Cortex of kidney (tissue), 1 donor: ENCODE measurements around the gene PLXNB3.
"Not testable (repeated sequence)": the region's sequence is repeated elsewhere in the genome, so short reads cannot be mapped to it uniquely, and the experiment has no call there.

Source experiments
- DNase-seq: peaks from one replicate; lab custom pipeline; 2025; lab: John Stamatoyannopoulos, UW

Gene PLXNB3

DNA sequence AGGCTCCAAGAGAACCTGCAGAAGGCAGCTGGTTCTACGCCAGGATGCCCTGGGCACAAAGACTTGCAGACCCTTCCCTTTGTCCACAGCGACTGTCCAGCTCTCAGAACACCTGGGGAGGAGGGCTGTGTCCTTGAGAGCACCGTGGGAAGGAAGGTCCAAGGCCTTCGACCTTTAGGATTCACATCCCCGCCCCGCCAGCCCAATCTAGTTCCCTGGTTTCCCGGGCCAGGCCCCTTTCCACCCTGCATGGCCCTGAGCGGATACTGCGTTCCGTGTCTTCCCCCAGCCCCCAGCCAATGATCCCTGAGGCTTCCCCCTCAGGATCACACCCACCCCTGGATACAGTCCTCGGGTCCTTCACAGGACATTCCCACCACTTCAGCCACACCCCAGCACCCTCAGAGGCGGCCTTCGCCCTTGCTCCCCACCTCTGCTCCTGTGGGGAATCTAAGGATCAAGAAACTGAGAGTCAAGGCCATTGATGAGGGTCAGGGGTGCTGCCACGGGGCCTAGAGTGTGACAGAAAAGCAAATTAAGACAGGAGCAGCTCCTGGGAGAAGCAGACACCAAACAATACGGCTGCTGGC, 30.3 kb upstream of the PLXNB3 start:
- no peak for DNase-seq

GRCh38 chrX:153734871-153735270, 29.2 kb upstream of the PLXNB3 start:
- no peak for DNase-seq

GRCh38 chrX:153735274-153735673, 28.8 kb upstream of the PLXNB3 start:
- no peak for DNase-seq

DNA sequence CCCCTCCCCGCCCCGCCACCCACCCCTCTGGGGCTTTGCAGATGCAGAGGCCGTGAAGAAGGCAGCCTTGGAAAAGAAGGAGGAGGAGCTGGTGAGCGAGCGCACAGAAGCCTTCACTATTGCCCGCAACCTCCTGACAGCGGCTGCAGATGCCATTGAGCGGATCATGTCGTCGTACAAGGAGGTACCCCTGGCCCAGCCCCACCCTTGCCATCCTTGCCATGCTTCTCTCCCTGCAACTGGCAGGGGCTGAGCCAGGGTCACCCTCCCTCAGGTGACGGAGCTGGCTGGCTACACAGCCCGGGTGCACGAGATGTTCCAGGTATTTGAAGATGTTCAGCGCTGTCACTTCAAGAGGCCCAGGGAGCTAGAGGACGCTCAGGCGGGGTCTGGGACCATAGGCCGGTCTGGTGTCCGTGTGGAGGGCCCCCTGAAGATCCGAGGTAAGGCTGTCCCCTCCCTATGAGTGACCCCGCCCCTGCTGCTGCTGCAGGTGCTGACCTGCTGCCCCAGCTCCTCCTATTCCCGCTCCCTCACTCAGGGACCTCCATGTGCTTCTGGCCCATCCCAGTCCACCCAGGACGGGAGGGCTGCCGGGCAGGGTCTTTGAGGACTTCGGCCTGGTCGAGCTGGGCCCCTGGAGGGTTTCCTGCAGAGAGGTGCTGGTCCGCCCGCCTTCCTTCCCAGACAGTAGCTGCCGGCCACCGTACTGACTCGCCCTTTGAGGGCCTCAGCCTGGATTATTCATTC, 27.8 kb upstream of the PLXNB3 start:
- DNase-seq = no peak

- no peak for DNase-seq
These were observed 27.1 kb upstream of the PLXNB3 start for GRCh38 chrX:153736871-153737441.

- DNase-seq = no peak
These were observed 25.9 kb upstream of the PLXNB3 start for GRCh38 chrX:153738056-153738605.

- DNase-seq = no peak
These were observed 24.1 kb upstream of the PLXNB3 start for GRCh38 chrX:153739754-153740486.

DNA sequence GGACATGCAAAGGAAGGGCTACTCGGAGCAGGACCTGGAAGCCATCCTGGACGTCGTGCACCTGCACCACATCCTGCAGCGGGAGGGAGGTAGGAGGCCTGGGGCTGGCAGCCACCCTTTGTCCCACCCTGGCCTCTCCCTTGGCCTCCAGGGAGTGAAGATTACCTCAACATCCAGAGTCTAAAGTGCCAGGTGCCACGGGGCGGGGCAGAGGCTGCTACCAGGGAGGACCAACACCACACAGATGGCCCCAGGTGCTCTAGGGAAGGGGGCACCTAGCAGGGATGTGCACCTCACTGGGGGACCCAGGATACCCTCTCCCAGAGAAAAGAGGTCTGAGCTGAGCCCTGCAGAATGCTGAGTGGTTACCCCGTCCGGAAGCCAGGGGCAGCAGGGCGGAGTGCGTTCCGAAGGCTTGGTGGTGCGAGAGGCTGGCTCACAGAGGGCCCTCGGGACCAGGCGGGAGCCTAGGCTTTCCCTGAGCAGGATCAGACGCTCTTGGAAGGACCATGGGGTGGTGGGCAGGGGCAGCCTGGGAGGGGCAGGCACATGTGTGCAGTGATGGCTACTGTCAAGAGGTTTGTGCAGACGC, 23.3 kb upstream of the PLXNB3 start:
- no peak for DNase-seq

DNA sequence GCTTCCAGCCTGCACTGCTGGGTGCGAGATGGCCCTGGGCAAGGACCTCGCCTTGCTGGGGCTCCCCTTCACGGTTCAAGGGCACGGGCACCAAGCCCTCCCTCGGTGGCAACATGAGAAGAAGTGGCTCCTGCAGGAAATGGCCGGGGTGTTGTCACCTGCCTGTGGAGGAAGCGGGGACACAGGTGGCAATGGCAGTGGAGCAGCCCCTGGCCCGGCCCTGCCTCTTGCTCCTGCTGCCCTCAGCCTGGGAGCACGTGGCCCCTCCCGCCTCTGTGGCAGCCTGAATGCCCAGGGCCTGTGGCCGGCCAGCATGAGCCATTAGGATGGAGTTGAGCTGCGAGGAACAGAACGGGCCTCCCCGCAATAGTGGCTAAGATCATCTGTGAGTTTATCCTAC, 22.6 kb upstream of the PLXNB3 start:
- DNase-seq = no peak

- DNase-seq = not testable (repeated sequence)
These were observed 21.9 kb upstream of the PLXNB3 start for GRCh38 chrX:153742111-153742510.

GRCh38 chrX:153742796-153743467, 21.1 kb upstream of the PLXNB3 start:
- not testable (repeated sequence) for DNase-seq

GRCh38 chrX:153743468-153744209, 20.4 kb upstream of the PLXNB3 start:
- not testable (repeated sequence) for DNase-seq

DNA sequence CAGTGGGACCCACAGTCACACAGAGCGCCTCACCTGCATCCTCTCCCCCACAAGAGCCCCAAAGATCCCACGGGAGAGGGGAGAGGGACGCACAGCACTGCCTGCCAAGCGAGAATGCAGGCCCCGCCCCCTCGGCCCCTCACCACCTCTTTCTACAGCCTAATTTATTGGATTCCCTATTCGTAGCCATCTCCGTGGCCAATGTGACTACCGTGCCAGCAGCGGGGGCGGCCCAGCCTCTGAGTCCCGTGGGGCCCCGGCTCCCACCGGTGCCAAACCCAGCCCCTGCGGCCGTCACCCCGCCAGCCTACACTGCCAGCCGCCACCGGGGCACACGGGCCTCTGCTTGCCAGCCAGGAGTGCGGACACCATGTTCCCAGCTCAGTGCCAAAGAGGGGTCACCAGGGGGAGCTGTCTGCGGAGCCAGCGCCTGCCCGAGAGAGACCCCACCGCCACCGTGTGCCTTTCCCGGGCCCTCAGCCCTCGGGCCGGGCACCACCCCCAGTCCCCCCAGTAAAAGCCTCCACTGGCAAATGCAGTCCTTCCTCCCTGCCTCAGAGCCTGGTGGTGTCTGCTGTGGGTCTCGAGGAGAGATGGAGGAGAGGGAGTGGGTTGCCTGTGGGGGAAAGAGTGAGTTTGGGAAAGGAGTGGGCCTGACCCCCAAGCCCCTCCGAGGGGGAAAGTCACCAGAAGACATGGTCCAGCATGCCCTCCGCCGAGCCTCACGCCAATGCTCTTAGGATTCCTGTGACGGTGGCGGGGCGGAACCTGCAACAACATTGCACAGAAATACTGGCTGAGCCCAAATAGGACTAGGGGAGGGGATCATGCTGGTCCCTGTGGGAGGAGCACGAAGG, 19.6 kb upstream of the PLXNB3 start:
- no peak for DNase-seq

DNA sequence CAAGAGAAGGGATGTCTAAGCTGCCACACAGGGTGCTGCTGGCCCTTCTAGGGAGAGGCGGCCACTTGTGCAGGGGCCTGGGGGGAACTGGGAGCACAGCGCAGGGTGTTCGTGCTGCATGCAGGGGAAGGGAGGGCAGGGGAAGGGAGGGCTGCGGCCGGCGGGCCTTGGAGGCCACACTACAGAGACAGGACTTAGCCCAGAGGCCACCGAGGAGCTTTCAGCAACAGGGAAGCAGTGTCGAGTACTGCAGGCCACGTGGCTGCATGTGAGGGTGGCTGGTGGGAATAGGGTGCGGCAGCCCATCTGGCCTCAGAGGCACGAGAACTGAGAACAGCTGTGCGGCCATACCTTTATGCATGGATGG, 19.0 kb upstream of the PLXNB3 start:
- not testable (repeated sequence) for DNase-seq

DNA sequence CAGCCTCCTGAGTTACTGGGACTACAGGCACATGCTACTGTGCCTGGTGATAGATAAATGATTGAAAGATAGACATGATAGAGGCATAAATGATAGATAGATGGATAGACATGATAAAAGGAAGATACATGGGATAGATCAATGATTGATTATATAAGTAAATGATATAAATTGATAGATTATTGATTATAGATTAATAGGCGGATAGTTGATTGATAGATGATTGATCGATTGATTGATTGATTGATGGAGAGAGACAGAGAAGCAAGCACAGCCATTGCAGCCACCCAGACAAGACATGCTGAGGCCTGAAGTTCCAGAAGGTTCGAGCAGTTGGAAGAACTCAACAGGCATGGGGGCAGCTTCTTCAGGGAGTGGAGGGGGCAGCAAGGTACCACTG, 17.7 kb upstream of the PLXNB3 start:
- DNase-seq = no peak

GRCh38 chrX:153746991-153747390, 17.1 kb upstream of the PLXNB3 start:
- not testable (repeated sequence) for DNase-seq

- not testable (repeated sequence) for DNase-seq
These were observed 15.0 kb upstream of the PLXNB3 start for GRCh38 chrX:153749017-153749416.

GRCh38 chrX:153750127-153750774, 13.8 kb upstream of the PLXNB3 start:
- DNase-seq = no peak

DNA sequence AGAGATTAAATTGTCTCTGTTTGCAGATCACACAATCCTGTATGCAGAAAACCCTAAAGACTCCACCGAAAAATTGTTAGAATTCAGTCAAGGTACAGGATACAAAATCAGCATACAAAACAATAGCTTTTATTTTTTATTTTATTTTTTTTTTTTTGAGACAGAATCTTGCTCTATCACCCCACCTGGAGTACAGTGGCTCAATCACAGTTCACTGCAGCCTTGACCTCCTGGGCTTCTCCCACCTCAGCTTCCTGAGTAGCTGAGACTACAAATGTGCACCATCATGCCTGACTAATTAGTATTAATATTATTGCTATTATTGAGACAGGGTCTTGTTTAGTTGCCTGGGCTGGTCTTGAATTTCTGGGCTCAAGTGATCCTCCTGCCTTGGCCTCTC, 8.9 kb upstream of the PLXNB3 start:
- no peak for DNase-seq
